ENCODE results near the gene ACBD6.

The ACBD6 gene

GRCh38 chr1:180253585-180254495 lies 248.5 kb downstream of the ACBD6 start:
- DNase-seq, result no peak

GRCh38 chr1:180252638-180253536 lies 249.5 kb downstream of the ACBD6 start:
- DNase-seq, result peak in 2 of 3 experiments; percentile 63 to 77

GRCh38 chr1:180251526-180252305 lies 250.7 kb downstream of the ACBD6 start:
- DNase-seq, result no peak

GRCh38 chr1:180250883-180251509 lies 251.4 kb downstream of the ACBD6 start:
- no peak for DNase-seq

GRCh38 chr1:180250499-180250770 lies 251.9 kb downstream of the ACBD6 start:
- no peak for DNase-seq

- DNase-seq, result no peak
Measured at GRCh38 chr1:180249725-180250498, 252.5 kb downstream of the ACBD6 start.

GRCh38 chr1:180248731-180249681 lies 253.4 kb downstream of the ACBD6 start:
- DNase-seq, result peak in 2 of 3 experiments; percentile 8 to 42

GRCh38 chr1:180248176-180248575 lies 254.2 kb downstream of the ACBD6 start:
- no peak for DNase-seq

GRCh38 chr1:180247580-180247979 lies 254.8 kb downstream of the ACBD6 start:
- DNase-seq, result no peak

GRCh38 chr1:180247061-180247460 lies 255.3 kb downstream of the ACBD6 start:
- no peak for DNase-seq

- DNase-seq, result no peak
Measured at GRCh38 chr1:180246579-180246978, 255.8 kb downstream of the ACBD6 start.

- DNase-seq, result no peak
Measured at GRCh38 chr1:180244840-180245239, 257.5 kb downstream of the ACBD6 start.

- no peak for DNase-seq
Measured at GRCh38 chr1:180243517-180244221, 258.7 kb downstream of the ACBD6 start.

GRCh38 chr1:180241716-180242544 lies 260.4 kb downstream of the ACBD6 start:
- DNase-seq, result no peak

- no peak for DNase-seq
Measured at GRCh38 chr1:180239145-180240096, 263.0 kb downstream of the ACBD6 start.

- no peak for DNase-seq
Measured at GRCh38 chr1:180238675-180239074, 263.7 kb downstream of the ACBD6 start.

Data from NCI-H1417 (cell line).